Right cardiac atrium (tissue), 5 donors: ENCODE data around the gene FLG. TPM values are rescaled to one million over a fixed set of nuclear protein-coding genes. Genes with fewer than 3 reads are reported as not detected.

Experiments
- ATAC-seq, 2 donors: fragments of 200-7000 bp; cut with Tn5 transposase; one replicate each; pipeline versions ENCODE4 v1.8.0 to v1.9.1; 2020; ENCODE audit warnings: moderate library complexity in 2 of 2, mild to moderate bottlenecking in 1 of 2
- DNase-seq, 3 donors: peaks; one replicate each; pipeline ENCODE4 v3.0.0-alpha.2; 2020
- H3K27ac ChIP-seq: one replicate; pipeline ENCODE4 v1.5.1; 2013; ENCODE audit warnings: mild to moderate bottlenecking, low read length, control low read depth, moderate library complexity
- H3K27me3 ChIP-seq: one replicate; pipeline ENCODE4 v1.6.1; 2013; ENCODE audit not compliant: control insufficient read depth, insufficient read depth
- H3K4me1 ChIP-seq: one replicate; pipeline ENCODE4 v1.6.1; 2013; ENCODE audit warnings: low read length; ENCODE audit not compliant: control insufficient read depth, insufficient read depth
- H3K4me3 ChIP-seq: one replicate; pipeline ENCODE4 v1.5.1; 2013; ENCODE audit warnings: low read length, control low read depth
- H3K9me3 ChIP-seq: one replicate; pipeline ENCODE4 v1.6.1; 2013; ENCODE audit warnings: low read length; ENCODE audit not compliant: control insufficient read depth
- WGBS: extraction: QIAGEN DNeasy Blood & Tissue Kit; methylation state at CpG from one replicate; pipeline ENCODE4 v1.1.7; 2013; 5-methylcytosine and 5-hydroxymethylcytosine counted together
- intact Hi-C, 4 donors: fragments of 100-400 bp; cut with DNase I; formaldehyde crosslinking; loops; one replicate each; pipeline versions ENCODE4 v1.11.0 to v1.14.0; 2022 to 2023
- long read RNA-seq, 4 donors: library from polyadenylated mRNA; unstranded; transcript quantifications; one replicate each; pipeline ENCODE4 v2.0.0, GENCODE V29; 2020 to 2021
- polyA plus RNA-seq: library from polyadenylated mRNA; stranded (reverse); fragments of 200-250 nt; gene quantifications from one replicate; pipeline ENCODE4 v1.2.3, GENCODE V29; 2013
- total RNA-seq, 4 donors: library from RNA; stranded (reverse); fragmentation: NEBNext Ultra II Directional; extraction: Animal tissue kit (Norgen Biotek cat#: 25700); gene quantifications; one replicate each; pipeline ENCODE4 v1.2.1, GENCODE V29; 2021
- donor health status: healthy with polysubstance abuse.
- donor health status: DM: no; HTN: yes; CAD: no.
- donor health status: DM: no; HTN: no; CAD: no.
- donor health status: DM: no; HTN: yes; CAD: no; lungs with severe emphysema.
- donor health status: DM: yes; HTN: yes; CAD: no.

The FLG gene
- total RNA-seq: not detected
- 0.05 TPM for polyA plus RNA-seq
- long read RNA-seq, donor 1, partial matches to known transcripts: 0 of 1 reads
- long read RNA-seq, donor 1, other reads (novel, unspliced or antisense): 1 of 1 reads
- long read RNA-seq, donor 2: 0 reads
- long read RNA-seq, donor 3: 0 reads
- long read RNA-seq, donor 4: 0 reads

- intact Hi-C loops: no loop called here
- Histone ChIP-seq H3K27ac (no peak within 1 kb of the TSS), H3K27me3 (no peaks in the 10 kb centered on the region), H3K4me1 (no peaks in the 10 kb centered on the region), H3K4me3 (no peak within 1 kb of the TSS), H3K9me3 (no peaks in the 10 kb centered on the region)
- WGBS: 66% methylated on average over 1 of the region's 1 CpG
- DNase-seq (no peak), ATAC-seq (no peak)
Measured at GRCh38 chr1:152325111-152325510, at the start of gene FLG. Gene FLG, minus strand, starts transcription at chr1:152325239. Its CDS starts 9,783 bp downstream, at chr1:152315456.

- no peaks in the 10 kb centered on the region for H3K4me1 ChIP-seq
- H3K27ac ChIP-seq: no peak overlapping the region
- H3K27me3 ChIP-seq: no peaks in the 10 kb centered on the region
- 49% methylated on average over 3 of the region's 3 CpGs for WGBS
- no peak overlapping the region for H3K4me3 ChIP-seq
- DNase-seq (peak in 1 of 3 donors; percentile 65), ATAC-seq (peak; percentile 63 to 64)
- H3K9me3 ChIP-seq: no peaks in the 10 kb centered on the region
- intact Hi-C loops: no loop called here
Measured at GRCh38 chr1:152374451-152374850, 49.4 kb upstream of the FLG start.

- H3K4me1 ChIP-seq: no peaks in the 10 kb centered on the region
- no peak overlapping the region for H3K4me3 ChIP-seq
- no peak for DNase-seq
- no peak overlapping the region for H3K27ac ChIP-seq
- ATAC-seq: no peak
- intact Hi-C loops: no loop called here
- 74% methylated on average over 1 of the region's 1 CpG for WGBS
- peaks cover 3% of the 10 kb centered on the region for H3K9me3 ChIP-seq
- no peaks in the 10 kb centered on the region for H3K27me3 ChIP-seq
Measured at GRCh38 chr1:152372672-152373071, 47.6 kb upstream of the FLG start.

- DNase-seq (no peak), ATAC-seq (no peak)
- H3K27ac ChIP-seq: no peak overlapping the region
- H3K4me3 ChIP-seq: no peak overlapping the region
- no peaks in the 10 kb centered on the region for H3K27me3 ChIP-seq
- peaks cover 3% of the 10 kb centered on the region for H3K9me3 ChIP-seq
- no peaks in the 10 kb centered on the region for H3K4me1 ChIP-seq
- 39% methylated on average over 1 of the region's 1 CpG for WGBS
- intact Hi-C loops: no loop called here
Measured at GRCh38 chr1:152367436-152367835, 42.4 kb upstream of the FLG start.

GRCh38 chr1:152359906-152360305, 34.9 kb upstream of the FLG start, which contains the start of gene FLG2:
Gene FLG2, minus strand, starts transcription at chr1:152360006. Its CDS starts 1,122 bp downstream, at chr1:152358884.
- no peak for DNase-seq
- ATAC-seq: no peak
- Histone ChIP-seq H3K4me1 (no peaks in the 10 kb centered on the region), H3K27me3 (no peaks in the 10 kb centered on the region), H3K27ac (no peak within 1 kb of the TSS), H3K9me3 (no peaks in the 10 kb centered on the region), H3K4me3 (no peak within 1 kb of the TSS)
- WGBS: 76% methylated on average over 2 of the region's 2 CpGs
- intact Hi-C loops: no loop called here

GRCh38 chr1:152356736-152357135, 31.7 kb upstream of the FLG start:
- DNase-seq (no peak), ATAC-seq (no peak)
- 49% methylated on average over 1 of the region's 1 CpG for WGBS
- Histone ChIP-seq H3K4me3 (no peak overlapping the region), H3K27ac (no peak overlapping the region), H3K4me1 (no peaks in the 10 kb centered on the region), H3K9me3 (no peaks in the 10 kb centered on the region), H3K27me3 (no peaks in the 10 kb centered on the region)
- intact Hi-C loops: no loop called here

- no peaks in the 10 kb centered on the region for H3K27me3 ChIP-seq
- no peaks in the 10 kb centered on the region for H3K9me3 ChIP-seq
- DNase-seq (no peak), ATAC-seq (no peak)
- 87% methylated on average over 2 of the region's 2 CpGs for WGBS
- H3K27ac ChIP-seq: no peak overlapping the region
- H3K4me3 ChIP-seq: no peak overlapping the region
- no peaks in the 10 kb centered on the region for H3K4me1 ChIP-seq
- intact Hi-C loops: no loop called here
Measured at GRCh38 chr1:152349611-152350010, 24.6 kb upstream of the FLG start.

- ATAC-seq: no peak
Measured at GRCh38 chr1:152348447-152348846, 23.4 kb upstream of the FLG start.

GRCh38 chr1:152347116-152347728, 22.2 kb upstream of the FLG start:
- Histone ChIP-seq H3K4me1 (no peaks in the 10 kb centered on the region), H3K27me3 (no peaks in the 10 kb centered on the region), H3K27ac (no peak overlapping the region), H3K4me3 (no peak overlapping the region), H3K9me3 (no peaks in the 10 kb centered on the region)
- peak in 1 of 2 donors; percentile 48 for ATAC-seq
- intact Hi-C loops: no loop called here
- DNase-seq: no peak
- WGBS: 9% methylated on average over 8 of the region's 8 CpGs

More at GRCh38 chr1:152348447-152348846, 23.4 kb upstream of the FLG start:
- 20% methylated on average over 1 of the region's 1 CpG for WGBS
- H3K9me3 ChIP-seq: no peaks in the 10 kb centered on the region
- no peak overlapping the region for H3K27ac ChIP-seq
- H3K4me1 ChIP-seq: no peaks in the 10 kb centered on the region
- intact Hi-C loops: no loop called here
- DNase-seq: no peak
- no peak overlapping the region for H3K4me3 ChIP-seq
- no peaks in the 10 kb centered on the region for H3K27me3 ChIP-seq

GRCh38 chr1:152344438-152344837, 19.4 kb upstream of the FLG start:
- no peaks in the 10 kb centered on the region for H3K27me3 ChIP-seq
- no peaks in the 10 kb centered on the region for H3K9me3 ChIP-seq
- intact Hi-C loops: no loop called here
- ATAC-seq (no peak), DNase-seq (no peak)
- no peaks in the 10 kb centered on the region for H3K4me1 ChIP-seq
- H3K27ac ChIP-seq: no peak overlapping the region
- H3K4me3 ChIP-seq: no peak overlapping the region

GRCh38 chr1:152343006-152343405, 18.0 kb upstream of the FLG start:
- intact Hi-C loops: no loop called here

More at GRCh38 chr1:152343006-152343405, 18.0 kb upstream of the FLG start:
- Histone ChIP-seq H3K4me1 (no peaks in the 10 kb centered on the region), H3K27ac (no peak overlapping the region), H3K4me3 (no peak overlapping the region), H3K27me3 (no peaks in the 10 kb centered on the region), H3K9me3 (no peaks in the 10 kb centered on the region)
- WGBS: 35% methylated on average over 3 of the region's 3 CpGs
- DNase-seq (no peak), ATAC-seq (no peak)
